ENCODE measurements around the gene SMG9. TPM values are rescaled to one million over a fixed set of nuclear protein-coding genes. Genes with fewer than 3 reads are reported as not detected.
A peak's percentile ranks its signal among the peaks of the same experiment; 100 is the strongest.

The SMG9 gene
- total and polyA plus RNA-seq, 4 donors = 23.5 to 55.9 (median 29.6) TPM

GRCh38 chr19:43738780-43739211 is 16.0 kb downstream of the SMG9 start:
- WGBS, 2 donors = 58 to 61% methylated on average over 5 of the region's 5 CpGs
- no peak for DNase-seq
- peak; percentile 61 for ATAC-seq (ENCODE audit: insufficient read depth, low FRiP score)
- no peak overlapping the region for H3K4me3 ChIP-seq
- H3K36me3 ChIP-seq (ENCODE audit: control insufficient read depth in 4 of 4, insufficient read depth in 4 of 4, low read length in 4 of 4) = peaks cover 7 to 52% (median 43%) of the 10 kb centered on the region in 4 donors
- H3K27me3 ChIP-seq (ENCODE audit: control insufficient read depth in 3 of 3, insufficient read depth in 3 of 3, low read length in 2 of 3) = no peaks in the 10 kb centered on the region
- H3K9me3 ChIP-seq (ENCODE audit: control insufficient read depth in 4 of 4, insufficient read depth in 3 of 4, low read length in 3 of 4) = no peaks in the 10 kb centered on the region
- H3K4me1 ChIP-seq (ENCODE audit: control insufficient read depth in 5 of 5, insufficient read depth in 5 of 5, low read length in 5 of 5) = peaks cover 0 to 2% (median 0%) of the 10 kb centered on the region in 5 donors
- H3K9ac ChIP-seq (ENCODE audit: insufficient read depth in 1 of 2, low read length in 2 of 2) = no peak overlapping the region
- no peak for TF ChIP-seq CTCF (IDR thresholded peaks at IDR 0.05; ENCODE audit: control extremely low read depth, extremely low read depth)
- H3K27ac ChIP-seq (ENCODE audit: low read depth in 1 of 2, low read length in 1 of 2) = peak overlapping the region in 1 of 2 donors; percentile 23

DNA sequence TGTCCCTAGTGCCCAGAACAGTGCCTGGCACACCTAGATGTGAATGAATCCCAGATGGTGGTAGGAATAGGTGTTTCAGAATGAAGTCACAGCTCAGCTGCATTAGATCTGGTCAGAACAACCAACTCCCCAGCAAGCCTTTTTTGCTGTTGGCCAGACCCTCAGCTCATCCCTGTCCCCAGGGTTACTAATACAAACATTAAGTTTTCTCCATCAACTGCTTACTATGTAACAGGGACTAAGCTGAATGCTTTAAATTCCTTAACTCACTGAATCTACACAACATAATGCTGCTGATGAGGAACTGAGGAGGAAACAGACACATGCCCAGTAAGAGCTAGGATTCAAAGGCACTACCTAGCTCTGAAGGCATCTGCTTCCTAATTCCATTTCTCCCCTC is 18.8 kb downstream of the SMG9 start:
- Histone ChIP-seq H3K4me3 (no peak overlapping the region), H3K4me1 (ENCODE audit: control insufficient read depth in 5 of 5, insufficient read depth in 5 of 5, low read length in 5 of 5) (peaks cover 0 to 2% (median 0%) of the 10 kb centered on the region in 5 donors), H3K9me3 (ENCODE audit: control insufficient read depth in 4 of 4, insufficient read depth in 3 of 4, low read length in 3 of 4) (no peaks in the 10 kb centered on the region), H3K27ac (ENCODE audit: low read depth in 1 of 2, low read length in 1 of 2) (no peak overlapping the region), H3K9ac (ENCODE audit: insufficient read depth in 1 of 2, low read length in 2 of 2) (no peak overlapping the region), H3K27me3 (ENCODE audit: control insufficient read depth in 3 of 3, insufficient read depth in 3 of 3, low read length in 2 of 3) (no peaks in the 10 kb centered on the region), H3K36me3 (ENCODE audit: control insufficient read depth in 4 of 4, insufficient read depth in 4 of 4, low read length in 4 of 4) (peaks cover 16 to 63% (median 43%) of the 10 kb centered on the region in 4 donors)
- DNase-seq (no peak), ATAC-seq (ENCODE audit: insufficient read depth, low FRiP score) (no peak)
- no peak for TF ChIP-seq CTCF (IDR thresholded peaks at IDR 0.05; ENCODE audit: control extremely low read depth, extremely low read depth)

GRCh38 chr19:43735013-43735412 is 19.7 kb downstream of the SMG9 start:
- Histone ChIP-seq H3K4me3 (no peak overlapping the region), H3K4me1 (ENCODE audit: control insufficient read depth in 5 of 5, insufficient read depth in 5 of 5, low read length in 5 of 5) (peaks cover 0 to 2% (median 0%) of the 10 kb centered on the region in 5 donors), H3K27me3 (ENCODE audit: control insufficient read depth in 3 of 3, insufficient read depth in 3 of 3, low read length in 2 of 3) (no peaks in the 10 kb centered on the region), H3K36me3 (ENCODE audit: control insufficient read depth in 4 of 4, insufficient read depth in 4 of 4, low read length in 4 of 4) (peaks cover 16 to 58% (median 44%) of the 10 kb centered on the region in 4 donors), H3K27ac (ENCODE audit: low read depth in 1 of 2, low read length in 1 of 2) (no peak overlapping the region), H3K9ac (ENCODE audit: insufficient read depth in 1 of 2, low read length in 2 of 2) (no peak overlapping the region), H3K9me3 (ENCODE audit: control insufficient read depth in 4 of 4, insufficient read depth in 3 of 4, low read length in 3 of 4) (no peaks in the 10 kb centered on the region)
- TF ChIP-seq CTCF (IDR thresholded peaks at IDR 0.05; ENCODE audit: control extremely low read depth, extremely low read depth) = no peak
- ATAC-seq (ENCODE audit: insufficient read depth, low FRiP score) (no peak), DNase-seq (no peak)
- WGBS, 2 donors = 97% methylated on average over 6 of the region's 6 CpGs

DNA sequence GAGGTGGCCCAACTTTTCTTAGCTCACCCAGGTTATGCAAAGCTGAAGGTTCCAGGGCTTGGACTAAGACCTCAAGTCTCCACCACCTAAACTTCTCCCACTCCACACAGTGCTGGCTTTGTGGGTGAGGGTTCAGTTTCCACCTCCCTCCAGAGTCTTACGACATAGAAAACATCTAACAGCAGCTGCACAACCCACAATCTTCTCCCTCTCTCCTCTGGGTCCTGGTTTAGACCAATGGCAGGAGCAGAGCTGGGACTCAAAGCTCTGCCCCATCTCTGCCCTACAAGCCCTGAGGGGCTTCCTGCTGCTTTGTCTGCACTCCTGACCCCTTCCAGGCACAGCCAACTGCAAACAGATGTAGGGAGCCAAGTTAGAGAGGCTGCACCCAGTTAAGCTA is 22.9 kb downstream of the SMG9 start:
- ATAC-seq (ENCODE audit: insufficient read depth, low FRiP score) (no peak), DNase-seq (no peak)
- H3K9me3 ChIP-seq (ENCODE audit: control insufficient read depth in 4 of 4, insufficient read depth in 3 of 4, low read length in 3 of 4) = peaks cover 0 to 2% (median 0%) of the 10 kb centered on the region in 4 donors
- no peak overlapping the region for H3K9ac ChIP-seq (ENCODE audit: insufficient read depth in 1 of 2, low read length in 2 of 2)
- no peak overlapping the region for H3K27ac ChIP-seq (ENCODE audit: low read depth in 1 of 2, low read length in 1 of 2)
- 31 to 78% methylated on average over 1 of the region's 1 CpG for WGBS, 2 donors
- no peak for TF ChIP-seq CTCF (IDR thresholded peaks at IDR 0.05; ENCODE audit: control extremely low read depth, extremely low read depth)
- no peak overlapping the region for H3K4me3 ChIP-seq
- H3K36me3 ChIP-seq (ENCODE audit: control insufficient read depth in 4 of 4, insufficient read depth in 4 of 4, low read length in 4 of 4) = peaks cover 11 to 54% (median 45%) of the 10 kb centered on the region in 4 donors
- H3K4me1 ChIP-seq (ENCODE audit: control insufficient read depth in 5 of 5, insufficient read depth in 5 of 5, low read length in 5 of 5) = no peaks in the 10 kb centered on the region
- H3K27me3 ChIP-seq (ENCODE audit: control insufficient read depth in 3 of 3, insufficient read depth in 3 of 3, low read length in 2 of 3) = no peaks in the 10 kb centered on the region
